H9 (cell line): ENCODE results near the gene KRT32. TPM values are rescaled to one million over a fixed set of nuclear protein-coding genes. Genes with fewer than 3 reads are reported as not detected.

ENCODE experiments used
- DNase-seq: peaks from one replicate; pipeline ENCODE4 v3.0.0-alpha.2; 2017
- H2AFZ ChIP-seq: one replicate; pipeline ENCODE4 v1.6.1; 2013; ENCODE audit warnings: mild to moderate bottlenecking, low read length, control low read depth, moderate library complexity
- H2AK5ac ChIP-seq: 2 replicates; pipeline ENCODE4 v1.6.1; 2013; ENCODE audit warnings: low read length, control low read depth, mixed read lengths; ENCODE audit not compliant: insufficient read length
- H2BK120ac ChIP-seq: one replicate; pipeline ENCODE4 v1.6.1; 2013; ENCODE audit warnings: low read depth, mild to moderate bottlenecking, low read length, control low read depth, inconsistent platforms; ENCODE audit not compliant: poor library complexity, severe bottlenecking
- H2BK12ac ChIP-seq: 2 replicates; pipeline ENCODE4 v1.6.1; 2013; ENCODE audit warnings: low read length, control low read depth, mixed read lengths, low read depth; ENCODE audit not compliant: insufficient read length
- H2BK15ac ChIP-seq: 2 replicates; pipeline ENCODE4 v1.6.1; 2013; ENCODE audit warnings: low read depth, low read length, control low read depth
- H2BK20ac ChIP-seq: one replicate; pipeline ENCODE4 v1.6.1; 2013; ENCODE audit warnings: low read depth, mild to moderate bottlenecking, low read length, control low read depth, inconsistent platforms; ENCODE audit not compliant: poor library complexity, severe bottlenecking
- H2BK5ac ChIP-seq: 2 replicates; pipeline ENCODE4 v1.6.1; 2013; ENCODE audit warnings: low read length, control low read depth, mixed read lengths; ENCODE audit not compliant: insufficient read length
- H3K14ac ChIP-seq: 2 replicates; pipeline ENCODE4 v1.6.1; 2013; ENCODE audit warnings: low read length, control low read depth; ENCODE audit not compliant: insufficient read depth
- H3K18ac ChIP-seq: 2 replicates; pipeline ENCODE4 v1.6.1; 2013; ENCODE audit warnings: low read depth, mild to moderate bottlenecking, mixed read lengths, low read length, control low read depth; ENCODE audit not compliant: insufficient read length
- H3K23ac ChIP-seq: 2 replicates; pipeline ENCODE4 v1.6.1; 2013; ENCODE audit warnings: low read length, control low read depth, mixed read lengths, low read depth; ENCODE audit not compliant: insufficient read length
- H3K23me2 ChIP-seq: 2 replicates; pipeline ENCODE4 v1.6.1; 2013; ENCODE audit warnings: low read depth, mild to moderate bottlenecking, mixed read lengths, low read length, control low read depth; ENCODE audit not compliant: insufficient read length, poor library complexity, severe bottlenecking
- H3K27ac ChIP-seq: 2 replicates; pipeline ENCODE4 v1.5.1; 2013; ENCODE audit warnings: low read length, control low read depth, mixed read lengths, low read depth; ENCODE audit not compliant: insufficient read length
- H3K27me3 ChIP-seq: 2 replicates; pipeline ENCODE4 v1.6.1; 2013; ENCODE audit warnings: low read length, control low read depth, inconsistent platforms; ENCODE audit not compliant: insufficient read depth
- H3K4ac ChIP-seq: 2 replicates; pipeline ENCODE4 v1.6.1; 2013; ENCODE audit warnings: low read depth, mild to moderate bottlenecking, control low read depth, inconsistent platforms, low read length, moderate library complexity
- H3K4me1 ChIP-seq: 2 replicates; pipeline ENCODE4 v1.6.1; 2013; ENCODE audit warnings: low read length, control low read depth, inconsistent platforms; ENCODE audit not compliant: insufficient read depth
- H3K4me2 ChIP-seq: 2 replicates; pipeline ENCODE4 v1.6.1; 2013; ENCODE audit warnings: low read length, control low read depth, mixed read lengths; ENCODE audit not compliant: insufficient read length, insufficient read depth
- H3K56ac ChIP-seq: 2 replicates; pipeline ENCODE4 v1.6.1; 2013; ENCODE audit warnings: low read depth, mild to moderate bottlenecking, mixed read lengths, low read length, control low read depth; ENCODE audit not compliant: insufficient read length
- H3K79me1 ChIP-seq: 2 replicates; pipeline ENCODE4 v1.6.1; 2013; ENCODE audit warnings: low read depth, mild to moderate bottlenecking, moderate library complexity, low read length, control low read depth, inconsistent platforms; ENCODE audit not compliant: insufficient read depth, poor library complexity, severe bottlenecking
- H3K79me2 ChIP-seq: 2 replicates; pipeline ENCODE4 v1.6.1; 2013; ENCODE audit warnings: low read length, control low read depth, inconsistent platforms; ENCODE audit not compliant: insufficient read depth
- H3K9ac ChIP-seq: 2 replicates; pipeline ENCODE4 v1.6.1; 2013; ENCODE audit warnings: low read length, control low read depth, mixed read lengths; ENCODE audit not compliant: insufficient read length; ENCODE audit errors: extremely low read depth
- H3K9me3 ChIP-seq: one replicate; pipeline ENCODE4 v1.6.1; 2013; ENCODE audit warnings: low read depth, low read length, inconsistent platforms; ENCODE audit not compliant: control insufficient read depth
- H3T11ph ChIP-seq: one replicate; pipeline ENCODE4 v1.6.1; 2013; ENCODE audit warnings: mild to moderate bottlenecking, low read length, control low read depth, inconsistent platforms
- H4K20me1 ChIP-seq: one replicate; pipeline ENCODE4 v1.6.1; 2013; ENCODE audit not compliant: control insufficient read depth, insufficient read length, insufficient read depth
- H4K5ac ChIP-seq: 2 replicates; pipeline ENCODE4 v1.6.1; 2013; ENCODE audit warnings: low read depth, mild to moderate bottlenecking, mixed read lengths, low read length, control low read depth; ENCODE audit not compliant: insufficient read length
- H4K8ac ChIP-seq: replicated peaks from 2 replicates; pipeline ENCODE4 v1.6.1; 2013; ENCODE audit warnings: low read length, control low read depth, mixed read lengths, low read depth; ENCODE audit not compliant: insufficient read length
- H4K91ac ChIP-seq: 2 replicates; pipeline ENCODE4 v1.6.1; 2013; ENCODE audit warnings: low read depth, mild to moderate bottlenecking, moderate library complexity, mixed read lengths, low read length, control low read depth; ENCODE audit not compliant: insufficient read length
- H3K27ac Mint-ChIP-seq, 3 experiments: 2 replicates in 2 of 3; 3 replicates in 1 of 3; pipeline ENCODE4 v1.8.0; 2020 to 2021; ENCODE audit warnings: mixed read lengths in 3 of 3, mild to moderate bottlenecking in 1 of 3, moderate library complexity in 1 of 3
- H3K27me3 Mint-ChIP-seq: 2 replicates; pipeline ENCODE4 v1.8.0; 2021; ENCODE audit warnings: low read depth, mild to moderate bottlenecking, moderate library complexity, mixed read lengths
- H3K36me3 Mint-ChIP-seq, 3 experiments: 2 replicates in 2 of 3; 3 replicates in 1 of 3; pipeline ENCODE4 v1.8.0; 2020 to 2021; ENCODE audit warnings: low read depth in 3 of 3, mixed read lengths in 3 of 3; ENCODE audit not compliant: insufficient read depth in 1 of 3
- H3K4me1 Mint-ChIP-seq, 2 experiments: 2 replicates each; pipeline ENCODE4 v1.8.0; 2020; ENCODE audit warnings: mixed read lengths in 2 of 2
- H3K4me3 Mint-ChIP-seq, 2 experiments: 2 replicates in 1 of 2; 3 replicates in 1 of 2; pipeline ENCODE4 v1.8.0; 2020 to 2021; ENCODE audit warnings: mild to moderate bottlenecking in 2 of 2, mixed read lengths in 2 of 2, moderate library complexity in 1 of 2
- H3K9me3 Mint-ChIP-seq, 2 experiments: 2 replicates in 1 of 2; 3 replicates in 1 of 2; pipeline ENCODE4 v1.8.0; 2020; ENCODE audit warnings: mild to moderate bottlenecking in 2 of 2, mixed read lengths in 2 of 2, moderate library complexity in 1 of 2
- WGBS: extraction: QIAGEN DNeasy Blood & Tissue Kit; methylation state at CpG from one replicate; pipeline ENCODE4 v1.1.7; 2013; ENCODE audit warnings: missing lambda C conversion rate, low lambda C conversion rate, mixed read lengths; ENCODE audit not compliant: insufficient read length; ENCODE audit errors: extremely low coverage; 5-methylcytosine and 5-hydroxymethylcytosine counted together
- total RNA-seq: library from RNA; stranded (reverse); gene quantifications from 2 replicates; pipeline ENCODE4 v1.2.1, GENCODE V29; 2021
- TF ChIP-seq, protein P1 (sequence below): fragments of 200-600 bp; sonication (generic); conservative IDR thresholded peaks from 3 replicates; pipeline ENCODE4 v1.8.0; 2021; ENCODE audit warnings: antibody characterized with exemption, mild to moderate bottlenecking

KRT32 gene
- total RNA-seq, 1 experiment from 2014 or later, result not detected

DNA sequence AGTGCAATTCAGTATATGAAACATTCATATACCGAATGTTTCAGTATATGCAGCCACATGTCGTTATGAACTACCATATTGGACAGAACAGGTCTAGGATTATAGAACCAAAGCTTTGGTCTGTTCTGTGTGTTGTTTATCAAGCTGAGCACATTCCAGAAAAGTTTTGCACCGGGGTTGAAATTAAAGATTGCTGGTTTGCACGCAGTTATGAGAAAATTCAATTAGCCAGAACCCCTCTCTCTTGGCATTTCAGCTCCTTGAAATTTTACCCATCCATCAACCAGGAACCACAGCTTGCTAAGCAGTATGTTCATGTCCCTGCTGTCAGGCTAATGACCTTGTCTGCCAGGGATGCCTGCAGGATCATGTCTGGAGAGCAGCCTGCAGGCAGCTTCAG lies 9.5 kb downstream of the KRT32 start:
- peaks cover 13% of the 10 kb centered on the region for H3K27me3 Mint-ChIP-seq
- no peak overlapping the region for H2AFZ ChIP-seq
- H3K79me1 ChIP-seq, result no peaks in the 10 kb centered on the region
- H2BK15ac ChIP-seq, result no peak overlapping the region
- H3K4ac ChIP-seq, result no peak overlapping the region
- no peaks in the 10 kb centered on the region for H3K79me2 ChIP-seq
- H3K36me3 Mint-ChIP-seq, result no peaks in the 10 kb centered on the region
- no peak for DNase-seq
- no peak overlapping the region for H2BK120ac ChIP-seq
- H2AK5ac ChIP-seq, result no peak overlapping the region
- no peak overlapping the region for H3K27ac Mint-ChIP-seq
- no peaks in the 10 kb centered on the region for H3K23me2 ChIP-seq
- H3K18ac ChIP-seq, result no peak overlapping the region
- no peak overlapping the region for H4K8ac ChIP-seq
- H3T11ph ChIP-seq, result no peak overlapping the region
- no peak overlapping the region for H3K56ac ChIP-seq
- no peaks in the 10 kb centered on the region for H3K9me3 Mint-ChIP-seq
- TF ChIP-seq, protein P1, sequence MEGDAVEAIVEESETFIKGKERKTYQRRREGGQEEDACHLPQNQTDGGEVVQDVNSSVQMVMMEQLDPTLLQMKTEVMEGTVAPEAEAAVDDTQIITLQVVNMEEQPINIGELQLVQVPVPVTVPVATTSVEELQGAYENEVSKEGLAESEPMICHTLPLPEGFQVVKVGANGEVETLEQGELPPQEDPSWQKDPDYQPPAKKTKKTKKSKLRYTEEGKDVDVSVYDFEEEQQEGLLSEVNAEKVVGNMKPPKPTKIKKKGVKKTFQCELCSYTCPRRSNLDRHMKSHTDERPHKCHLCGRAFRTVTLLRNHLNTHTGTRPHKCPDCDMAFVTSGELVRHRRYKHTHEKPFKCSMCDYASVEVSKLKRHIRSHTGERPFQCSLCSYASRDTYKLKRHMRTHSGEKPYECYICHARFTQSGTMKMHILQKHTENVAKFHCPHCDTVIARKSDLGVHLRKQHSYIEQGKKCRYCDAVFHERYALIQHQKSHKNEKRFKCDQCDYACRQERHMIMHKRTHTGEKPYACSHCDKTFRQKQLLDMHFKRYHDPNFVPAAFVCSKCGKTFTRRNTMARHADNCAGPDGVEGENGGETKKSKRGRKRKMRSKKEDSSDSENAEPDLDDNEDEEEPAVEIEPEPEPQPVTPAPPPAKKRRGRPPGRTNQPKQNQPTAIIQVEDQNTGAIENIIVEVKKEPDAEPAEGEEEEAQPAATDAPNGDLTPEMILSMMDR, result no peak
- H2BK20ac ChIP-seq, result no peak overlapping the region
- H3K4me1 ChIP-seq, result no peaks in the 10 kb centered on the region
- no peaks in the 10 kb centered on the region for H4K20me1 ChIP-seq
- H3K27me3 ChIP-seq, result no peaks in the 10 kb centered on the region
- H3K14ac ChIP-seq, result no peak overlapping the region
- no peak overlapping the region for H3K4me2 ChIP-seq
- H3K27ac ChIP-seq, result no peak overlapping the region
- no peaks in the 10 kb centered on the region for H3K4me1 Mint-ChIP-seq
- no peak overlapping the region for H3K23ac ChIP-seq
- H3K9ac ChIP-seq, result no peak overlapping the region
- H2BK12ac ChIP-seq, result no peak overlapping the region
- H4K91ac ChIP-seq, result no peak overlapping the region
- WGBS, result no CpG with 5 or more reads among the region's 4 CpGs
- no peak overlapping the region for H2BK5ac ChIP-seq
- no peaks in the 10 kb centered on the region for H3K9me3 ChIP-seq
- no peak overlapping the region for H4K5ac ChIP-seq
- no peak overlapping the region for H3K4me3 Mint-ChIP-seq
